PC-9 (cell line): ENCODE results near the gene MAGI2. TPM values are rescaled to one million over a fixed set of nuclear protein-coding genes. Genes with fewer than 3 reads are reported as not detected.

Experiments
- BruUV-seq: library from RNA; stranded (reverse); fragments of 400-500 nt; replicated peaks from 2 replicates; lab custom pipeline; 2021; lab: Mats Ljungman, UMichigan
- CTCF ChIA-PET: fragments of 300-600 bp; sonication (Branson Sonifier 250); formaldehyde crosslinking; loops from one replicate; lab custom pipeline; 2022; ENCODE audit warnings: antibody characterized with exemption; lab: Charles Lee
- POLR2A ChIA-PET: fragments of 300-600 bp; sonication (Branson Sonifier 250); formaldehyde crosslinking; loops from one replicate; lab custom pipeline; 2022; ENCODE audit warnings: antibody characterized with exemption; ENCODE audit not compliant: unreplicated experiment; lab: Charles Lee
- DNase-seq, 2 experiments: peaks; one replicate each; pipeline versions ENCODE4 v3.0.0 to v3.0.0-alpha.2; 2015 to 2022; ENCODE audit warnings: mixed read lengths in 1 of 2
- H2AFZ ChIP-seq: fragments of 200-600 bp; sonication (generic); 2 replicates; pipeline ENCODE4 v1.8.1; 2017; ENCODE audit warnings: antibody characterized with exemption
- H3F3A ChIP-seq: fragments of 200-600 bp; sonication (generic); 2 replicates; pipeline ENCODE4 v1.8.1; 2017; ENCODE audit warnings: antibody characterized with exemption, mild to moderate bottlenecking, low read depth; ENCODE audit not compliant: insufficient read depth
- H3K27ac ChIP-seq: fragments of 200-600 bp; sonication (generic); 2 replicates; pipeline ENCODE4 v1.6.1; 2016; ENCODE audit warnings: mixed run types
- H3K27me3 ChIP-seq: fragments of 200-600 bp; sonication (generic); 2 replicates; pipeline ENCODE4 v1.6.1; 2016; ENCODE audit warnings: low read depth, mixed run types; ENCODE audit not compliant: insufficient read depth
- H3K36me3 ChIP-seq: fragments of 200-600 bp; sonication (generic); 2 replicates; pipeline ENCODE4 v1.6.1; 2016; ENCODE audit warnings: low read depth, mixed run types
- H3K4me1 ChIP-seq: fragments of 200-600 bp; sonication (generic); replicated peaks from 2 replicates; pipeline ENCODE4 v1.6.1; 2016; ENCODE audit warnings: mixed run types; ENCODE audit not compliant: insufficient read depth
- H3K4me2 ChIP-seq: fragments of 200-600 bp; sonication (generic); 2 replicates; pipeline ENCODE4 v1.6.1; 2017; ENCODE audit warnings: mixed run types
- H3K4me3 ChIP-seq: fragments of 200-600 bp; sonication (generic); 2 replicates; pipeline ENCODE4 v1.6.1; 2016; ENCODE audit warnings: mixed run types
- H3K79me2 ChIP-seq: fragments of 200-600 bp; sonication (generic); 2 replicates; pipeline ENCODE4 v1.6.1; 2017; ENCODE audit warnings: low read depth, mixed run types
- H3K9me2 ChIP-seq: fragments of 200-600 bp; sonication (generic); 2 replicates; pipeline ENCODE4 v1.8.1; 2017; ENCODE audit warnings: mild to moderate bottlenecking; ENCODE audit not compliant: insufficient read depth
- H3K9me3 ChIP-seq: fragments of 200-600 bp; sonication (generic); 2 replicates; pipeline ENCODE4 v1.8.1; 2016; ENCODE audit warnings: low read depth; ENCODE audit not compliant: insufficient read depth
- H4K20me1 ChIP-seq: fragments of 200-600 bp; sonication (generic); 2 replicates; pipeline ENCODE4 v1.8.1; 2017; ENCODE audit not compliant: insufficient read depth
- CTCF ChIP-seq: fragments of 200-600 bp; sonication (generic); conservative IDR thresholded peaks from 2 replicates; pipeline ENCODE4 v1.6.1; 2017; ENCODE audit warnings: mixed run types, antibody characterized with exemption, mild to moderate bottlenecking, moderate library complexity
- EZH2 ChIP-seq: fragments of 200-600 bp; sonication (generic); IDR thresholded peaks from 2 replicates; pipeline ENCODE4 v1.8.0; 2017; ENCODE audit warnings: antibody characterized with exemption, low read depth
- intact Hi-C: fragments of 100-400 bp; cut with micrococcal nuclease; formaldehyde crosslinking; loops from one replicate; pipeline ENCODE4 v1.10.0; 2022; ENCODE audit not compliant: unreplicated experiment
- total RNA-seq: library from RNA; stranded (reverse); gene quantifications from 2 replicates; pipeline ENCODE4 v1.2.3, GENCODE V29; 2021

MAGI2 gene
- total RNA-seq, 1 experiment from 2014 or later = 0.92 TPM

DNA sequence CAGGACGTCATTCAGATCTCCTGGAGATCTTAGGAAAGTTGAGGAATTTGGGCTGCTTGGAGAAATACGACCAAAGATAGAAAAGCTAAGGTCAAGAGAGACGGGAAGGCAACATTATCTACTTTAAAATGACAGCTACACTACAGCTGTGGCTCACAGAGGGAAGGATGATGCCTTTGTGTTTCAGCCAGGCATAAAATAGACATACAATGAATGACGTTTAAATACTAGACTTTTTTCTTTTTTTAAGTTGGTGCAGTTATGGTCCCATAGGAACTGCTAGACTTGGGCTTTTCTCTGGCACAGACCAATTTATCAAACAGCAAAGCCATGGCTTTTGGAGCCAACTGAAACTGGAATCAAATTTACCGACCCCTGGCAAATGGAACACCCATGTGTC, 164.8 kb downstream of the MAGI2 start:
- Histone ChIP-seq H3K27ac (no peak overlapping the region), H2AFZ (no peak overlapping the region), H4K20me1 (no peaks in the 10 kb centered on the region), H3K4me2 (no peak overlapping the region), H3F3A (no peaks in the 10 kb centered on the region), H3K9me3 (no peaks in the 10 kb centered on the region), H3K4me1 (peaks cover 3% of the 10 kb centered on the region), H3K27me3 (no peaks in the 10 kb centered on the region), H3K4me3 (no peak overlapping the region), H3K9me2 (no peaks in the 10 kb centered on the region), H3K79me2 (no peaks in the 10 kb centered on the region), H3K36me3 (no peaks in the 10 kb centered on the region)
- no peak for TF ChIP-seq CTCF
- TF ChIP-seq EZH2 = no peak
- POLR2A ChIA-PET = no interaction called here
- CTCF ChIA-PET = no interaction called here
- no TSS peak for BruUV-seq
- DNase-seq = no peak
- intact Hi-C loops = no loop called here

- intact Hi-C loops = no loop called here
- Histone ChIP-seq H3F3A (peaks cover 6% of the 10 kb centered on the region), H4K20me1 (no peaks in the 10 kb centered on the region), H3K79me2 (no peaks in the 10 kb centered on the region), H3K4me1 (peaks cover 10% of the 10 kb centered on the region), H3K4me2 (no peak overlapping the region), H2AFZ (no peak overlapping the region), H3K9me2 (no peaks in the 10 kb centered on the region), H3K27me3 (no peaks in the 10 kb centered on the region), H3K36me3 (no peaks in the 10 kb centered on the region), H3K9me3 (no peaks in the 10 kb centered on the region), H3K27ac (no peak overlapping the region), H3K4me3 (no peak overlapping the region)
- no TSS peak for BruUV-seq
- DNase-seq = no peak
- ChIA-PET CTCF (no interaction called here), POLR2A (no interaction called here)
- TF ChIP-seq CTCF (no peak), EZH2 (no peak)
These were observed 165.5 kb downstream of the MAGI2 start for GRCh38 chr7:79287981-79288380.

- POLR2A ChIA-PET = interaction anchor here (0.6 kb wide), 1 partner anchor 246 kb away, joined by 3 read pairs; no protein-coding TSS in a partner anchor
- Histone ChIP-seq H3K9me2 (no peaks in the 10 kb centered on the region), H3K27ac (no peak overlapping the region), H3K79me2 (no peaks in the 10 kb centered on the region), H4K20me1 (no peaks in the 10 kb centered on the region), H2AFZ (no peak overlapping the region), H3K4me1 (peaks cover 19% of the 10 kb centered on the region), H3F3A (peaks cover 10% of the 10 kb centered on the region), H3K36me3 (no peaks in the 10 kb centered on the region), H3K27me3 (no peaks in the 10 kb centered on the region), H3K4me2 (no peak overlapping the region), H3K9me3 (no peaks in the 10 kb centered on the region), H3K4me3 (no peak overlapping the region)
- intact Hi-C loops = no loop called here
- TF ChIP-seq CTCF = no peak
- no peak for TF ChIP-seq EZH2
- CTCF ChIA-PET = interaction anchor here (0.5 kb wide), 1 partner anchor 1632 kb away, joined by 8 read pairs; the partner anchor contains the start of gene SEMA3C
- no peak for DNase-seq
- no TSS peak for BruUV-seq
These were observed 167.3 kb downstream of the MAGI2 start for GRCh38 chr7:79286181-79286580.
